Spleen (tissue), 7 donors: ENCODE data around the gene FGF19.

Experiments
- POLR2A ChIP-seq, 3 donors: fragments of 450-650 bp; IDR thresholded peaks; one replicate each; pipeline ENCODE4 v1.5.1; 2017; ENCODE audit warnings: antibody characterized with exemption in 3 of 3, mild to moderate bottlenecking in 1 of 3
- TF ChIP-seq, protein P1 (sequence below), 11 experiments: fragments of 200-600 bp in 7 of 11; fragments of 450-650 bp in 4 of 11; sonication (generic) in 4 of 11; IDR thresholded peaks in 8 of 11; conservative IDR thresholded peaks in 3 of 11; 1 replicate in 7 of 11; 2 replicates in 4 of 11; pipeline versions ENCODE4 v1.4.0 to v1.8.0; 2016 to 2021; ENCODE audit warnings: antibody characterized with exemption in 11 of 11, inconsistent platforms in 4 of 11, mild to moderate bottlenecking in 1 of 11
- donor health status: DM: no; HTN: no; CAD: no; lungs with moderate emphysema.
- donor health status: DM: no; HTN: no; CAD: no.
- donor health status: DM: no; HTN: no; CAD: no.

DNA sequence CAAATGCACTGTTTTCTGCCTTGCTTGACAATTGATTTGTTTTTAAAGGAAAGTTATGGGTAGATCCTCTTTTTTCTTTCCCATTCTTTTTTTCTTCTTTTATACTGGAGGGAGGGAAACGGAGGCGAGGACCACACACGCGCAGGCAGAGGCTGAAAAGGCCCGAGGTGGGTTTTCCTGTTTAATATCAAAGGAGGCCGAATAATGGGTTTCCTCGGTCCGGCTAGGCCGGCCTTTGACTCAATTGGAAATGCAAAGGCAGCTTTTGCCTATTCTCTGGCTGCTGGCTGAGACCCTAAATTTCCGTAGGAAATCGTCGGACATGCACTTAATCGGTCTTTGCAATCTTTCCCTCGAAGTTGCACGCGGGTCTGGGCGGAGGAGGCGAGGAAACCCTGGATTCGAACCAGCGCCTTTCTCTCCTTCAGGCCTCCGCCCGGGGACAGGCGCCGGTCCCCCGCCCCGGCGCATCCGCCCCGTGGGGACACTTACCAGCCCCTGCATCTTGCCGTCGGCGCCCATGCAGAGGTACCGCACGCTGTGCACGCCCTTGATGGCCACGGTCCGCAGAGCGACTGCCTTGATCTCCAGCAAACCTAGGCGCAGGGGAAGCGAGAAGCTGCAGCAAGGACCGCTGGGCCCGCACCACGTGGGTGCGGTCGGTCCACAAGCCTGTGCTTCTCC lies 911 bp downstream of the FGF19 start:
- TF ChIP-seq, protein P1, sequence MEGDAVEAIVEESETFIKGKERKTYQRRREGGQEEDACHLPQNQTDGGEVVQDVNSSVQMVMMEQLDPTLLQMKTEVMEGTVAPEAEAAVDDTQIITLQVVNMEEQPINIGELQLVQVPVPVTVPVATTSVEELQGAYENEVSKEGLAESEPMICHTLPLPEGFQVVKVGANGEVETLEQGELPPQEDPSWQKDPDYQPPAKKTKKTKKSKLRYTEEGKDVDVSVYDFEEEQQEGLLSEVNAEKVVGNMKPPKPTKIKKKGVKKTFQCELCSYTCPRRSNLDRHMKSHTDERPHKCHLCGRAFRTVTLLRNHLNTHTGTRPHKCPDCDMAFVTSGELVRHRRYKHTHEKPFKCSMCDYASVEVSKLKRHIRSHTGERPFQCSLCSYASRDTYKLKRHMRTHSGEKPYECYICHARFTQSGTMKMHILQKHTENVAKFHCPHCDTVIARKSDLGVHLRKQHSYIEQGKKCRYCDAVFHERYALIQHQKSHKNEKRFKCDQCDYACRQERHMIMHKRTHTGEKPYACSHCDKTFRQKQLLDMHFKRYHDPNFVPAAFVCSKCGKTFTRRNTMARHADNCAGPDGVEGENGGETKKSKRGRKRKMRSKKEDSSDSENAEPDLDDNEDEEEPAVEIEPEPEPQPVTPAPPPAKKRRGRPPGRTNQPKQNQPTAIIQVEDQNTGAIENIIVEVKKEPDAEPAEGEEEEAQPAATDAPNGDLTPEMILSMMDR (IDR thresholded peaks at IDR 0.05 in 8 of 11, conservative IDR thresholded peaks at IDR 0.05 in 3 of 11): no peak
- TF ChIP-seq POLR2A (IDR thresholded peaks at IDR 0.05): no peak
